Activated CD4-positive, alpha-beta T cell treated with anti-CD3 and anti-CD28 coated beads, Interleukin-2, amount 50 U/mL, for 48 hours (primary cell): ENCODE data around the gene TFF2.

ENCODE experiments used
- DNase-seq, 2 experiments: peaks; one replicate each; pipeline ENCODE4 v3.0.0-alpha.2; 2020

Gene TFF2

GRCh38 chr21:42365770-42366169 is 15.0 kb upstream of the TFF2 start:
- no peak for DNase-seq

DNA sequence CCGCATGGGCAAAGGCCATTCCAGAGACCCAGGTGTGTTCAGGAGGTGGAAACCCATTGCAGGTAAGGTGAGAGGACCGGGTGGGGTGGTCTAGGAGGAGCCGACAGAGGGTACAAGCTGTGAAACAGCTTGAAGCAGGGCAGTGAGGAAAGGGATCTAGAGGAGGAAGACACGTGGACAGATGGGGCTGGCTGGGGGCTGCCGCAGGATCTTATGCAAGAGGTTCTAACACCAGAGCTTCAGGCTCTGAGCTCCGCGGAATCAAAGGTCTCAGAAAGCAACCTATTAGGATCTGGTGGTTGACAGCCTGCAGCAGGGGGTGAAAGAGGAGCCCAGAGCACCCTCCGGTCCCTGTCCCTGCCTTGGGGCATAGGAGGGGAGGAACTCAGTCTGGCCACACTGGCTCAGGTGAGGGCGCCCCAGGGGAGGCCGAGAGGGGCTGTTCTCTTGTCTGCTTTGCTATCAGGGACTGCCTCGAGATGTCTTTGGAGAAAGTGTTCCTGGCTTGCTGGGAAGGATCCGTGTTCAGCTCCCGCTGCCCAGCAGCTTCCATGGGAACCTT is 13.6 kb upstream of the TFF2 start:
- no peak for DNase-seq

- DNase-seq: no peak
Measured at GRCh38 chr21:42363312-42363711, 12.5 kb upstream of the TFF2 start.

DNA sequence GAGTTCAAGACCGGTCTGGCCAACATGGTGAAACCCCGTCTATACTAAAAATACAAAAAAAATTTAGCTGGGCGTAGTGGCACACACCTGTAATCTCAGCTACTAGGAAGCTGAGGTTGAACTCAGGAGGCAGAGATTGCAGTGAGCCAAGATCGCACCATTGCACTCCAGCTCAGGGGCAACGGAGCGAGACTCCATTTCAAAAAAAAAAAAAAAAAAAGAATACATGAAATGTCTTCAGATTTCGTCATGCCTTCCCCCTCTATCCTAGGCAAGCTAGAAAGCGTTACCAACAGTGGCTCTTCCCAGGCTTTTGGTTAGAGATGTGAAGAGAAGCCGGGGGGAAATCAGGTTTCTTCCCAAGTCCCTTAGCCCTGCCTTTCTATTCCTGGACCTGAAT is 11.9 kb upstream of the TFF2 start:
- no peak for DNase-seq

DNA sequence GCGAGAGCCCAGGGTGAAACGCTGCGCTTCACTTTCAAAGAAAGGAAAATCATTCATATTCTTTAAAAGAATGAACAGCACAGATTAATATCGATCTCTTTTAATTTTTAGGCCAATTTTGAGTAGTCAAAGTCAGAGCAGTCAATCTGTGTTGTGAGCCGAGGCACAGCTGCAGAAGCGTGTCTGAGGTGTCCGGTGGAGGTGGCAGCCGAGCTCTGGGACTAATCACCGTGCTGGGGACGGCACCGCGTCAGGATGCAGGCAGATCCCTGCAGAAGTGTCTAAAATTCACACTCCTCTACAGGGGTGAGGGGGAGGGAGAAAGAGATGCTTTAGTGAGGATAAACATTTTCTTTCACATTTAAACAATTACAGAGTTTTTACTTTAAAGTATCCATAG is 11.4 kb upstream of the TFF2 start:
- DNase-seq: no peak

DNA sequence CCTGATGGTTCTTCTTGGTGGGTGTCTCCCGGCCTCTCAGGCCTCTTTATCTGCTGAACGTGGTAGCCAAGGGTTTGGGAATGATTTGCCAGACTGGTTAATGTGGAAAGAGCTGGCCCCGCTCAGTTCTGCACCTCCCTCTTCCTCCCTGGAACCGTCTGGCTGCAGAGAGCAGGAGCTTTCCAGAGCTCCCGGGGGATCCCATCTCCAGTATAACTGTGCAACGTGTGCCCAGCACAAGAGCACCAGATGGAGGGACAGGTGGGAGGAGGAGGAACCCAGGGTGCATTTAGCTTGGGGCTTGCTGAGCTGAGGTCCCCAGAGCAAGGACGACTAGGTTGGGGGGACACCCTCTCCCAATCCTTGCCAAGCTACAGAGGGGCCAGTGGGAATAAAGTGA is 10.5 kb upstream of the TFF2 start:
- DNase-seq: no peak

DNA sequence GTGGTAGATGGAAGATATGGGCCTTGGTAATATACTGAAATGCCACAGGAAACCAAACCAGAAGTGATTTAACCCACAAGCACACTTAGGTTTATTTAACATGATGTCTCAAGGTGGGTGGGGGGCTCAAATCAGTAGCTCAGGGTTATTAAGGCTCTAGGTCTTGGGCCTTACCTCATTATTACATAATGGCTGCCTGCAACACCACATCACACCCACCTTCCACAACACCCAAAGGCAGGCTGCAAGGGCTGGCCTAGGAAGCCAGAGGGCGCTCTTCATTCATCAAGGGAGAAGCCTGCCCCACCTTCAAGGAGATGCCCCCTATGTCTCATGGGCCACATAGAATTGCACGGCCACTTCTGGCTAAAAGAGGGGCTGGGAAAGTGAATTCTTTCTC is 9.5 kb upstream of the TFF2 start:
- DNase-seq: peak; percentile 26 to 49

DNA sequence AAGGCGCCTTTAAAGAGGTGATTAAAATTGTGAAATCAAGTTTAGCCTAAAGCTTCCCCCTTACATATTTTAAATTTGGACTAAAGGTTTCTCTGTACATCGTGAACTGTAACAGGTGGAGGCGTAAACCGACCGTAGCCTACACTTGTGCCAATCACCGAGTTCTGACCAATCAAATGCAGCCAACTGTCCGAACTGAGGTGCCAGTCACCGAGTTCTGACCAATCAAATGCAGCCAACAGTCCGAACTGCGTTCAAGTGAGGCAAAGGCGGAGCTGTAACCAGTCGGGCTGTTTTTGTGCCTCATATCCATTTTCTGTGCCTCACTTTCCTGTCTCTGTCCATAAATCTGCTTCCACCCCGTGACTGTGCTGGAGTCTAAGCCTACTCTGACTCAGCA is 8.1 kb upstream of the TFF2 start:
- DNase-seq: no peak

DNA sequence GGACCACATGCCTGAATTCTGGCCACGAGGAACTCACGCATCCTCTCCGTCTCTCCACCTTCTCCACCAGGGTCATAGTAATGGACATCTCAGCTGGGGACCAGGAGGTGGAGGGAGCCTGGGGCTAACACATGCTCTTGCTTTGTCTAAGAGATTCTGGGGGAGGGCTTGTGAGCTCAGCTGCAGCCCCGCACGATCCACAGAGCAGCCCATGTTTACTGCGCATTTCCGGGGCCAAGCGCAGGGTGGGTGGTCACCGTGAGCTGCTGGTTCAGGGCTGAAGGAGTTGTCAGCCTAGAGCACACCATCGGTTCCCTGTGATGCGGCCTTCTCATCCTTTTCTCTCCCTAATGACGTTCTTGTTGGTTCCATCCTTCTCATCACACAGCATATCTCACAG is 7.5 kb upstream of the TFF2 start:
- no peak for DNase-seq

DNA sequence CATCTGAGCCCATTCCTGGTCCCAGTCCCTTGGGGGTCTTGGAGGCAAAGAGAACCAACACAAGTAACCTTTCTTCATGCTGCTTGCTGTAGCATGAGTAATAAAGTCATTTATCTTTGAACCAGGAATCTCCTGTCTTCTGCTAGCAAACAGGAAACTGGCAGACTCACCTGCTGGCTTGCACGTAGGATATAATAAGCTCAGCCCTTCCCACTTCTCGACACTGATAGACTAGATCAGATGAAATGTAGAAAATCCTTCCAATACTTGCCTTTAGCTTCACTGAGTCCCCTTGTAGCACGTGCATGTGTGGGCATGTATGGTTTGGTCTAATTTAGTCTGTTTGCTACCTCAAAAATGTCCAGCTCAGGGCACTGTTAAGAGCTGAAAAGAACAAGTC is 6.5 kb upstream of the TFF2 start:
- DNase-seq: no peak

DNA sequence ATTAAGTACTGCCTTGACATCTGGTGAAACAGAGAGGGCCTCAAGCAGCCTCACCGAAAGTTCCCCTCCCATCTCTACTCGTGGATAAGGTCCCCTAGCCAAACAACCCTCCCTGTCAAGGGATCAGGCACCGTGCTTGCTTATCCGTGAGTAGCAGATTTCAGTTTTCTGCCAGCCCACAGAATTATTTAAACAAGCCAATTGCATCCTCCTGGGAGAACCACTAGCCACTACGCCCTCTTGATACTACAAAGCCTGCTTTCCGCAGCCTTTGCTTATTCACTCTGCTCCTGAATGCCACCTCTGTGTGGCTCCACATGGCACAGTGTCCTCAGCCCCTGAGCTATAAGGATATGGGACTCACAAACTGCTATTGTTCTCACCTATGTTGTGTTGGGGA is 5.9 kb upstream of the TFF2 start:
- DNase-seq: no peak

GRCh38 chr21:42356046-42356445 is 5.3 kb upstream of the TFF2 start:
- DNase-seq: no peak

- no peak for DNase-seq
Measured at GRCh38 chr21:42353623-42354022, 2.8 kb upstream of the TFF2 start.

GRCh38 chr21:42352441-42353095 is 1.8 kb upstream of the TFF2 start:
- DNase-seq: no peak

- DNase-seq: no peak
Measured at GRCh38 chr21:42351626-42352440, 1.0 kb upstream of the TFF2 start.

DNA sequence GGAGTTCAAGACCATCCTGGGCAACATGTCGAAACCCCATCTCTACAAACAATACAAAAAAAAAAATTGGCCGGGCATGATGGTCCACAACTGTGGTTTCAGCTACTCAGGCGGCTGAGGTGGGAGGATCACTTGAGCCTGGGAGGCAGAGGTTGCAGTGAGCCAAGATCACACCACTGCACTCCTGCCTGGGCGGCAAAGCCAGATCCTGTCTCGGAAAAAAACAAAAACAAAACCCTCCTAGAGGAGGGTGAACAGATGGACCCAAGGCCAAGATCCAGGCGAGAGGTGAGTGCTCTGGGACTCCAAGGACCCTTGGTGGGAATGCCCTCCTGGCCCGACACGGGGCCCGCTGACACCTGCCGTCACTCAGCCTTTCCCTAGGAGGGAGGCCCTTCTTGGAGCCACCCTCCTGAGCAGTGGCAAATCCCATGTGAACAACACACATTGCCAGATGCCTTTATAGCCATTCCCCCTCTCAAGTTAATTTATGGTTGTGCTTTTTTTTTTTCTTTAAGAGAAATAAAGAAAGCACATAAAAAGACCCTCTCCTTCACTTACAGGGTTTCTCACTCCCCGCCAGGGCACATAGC is 380 bp downstream of the TFF2 start:
- no peak for DNase-seq

- DNase-seq: no peak
Measured at GRCh38 chr21:42349420-42350317, 1.1 kb downstream of the TFF2 start.

DNA sequence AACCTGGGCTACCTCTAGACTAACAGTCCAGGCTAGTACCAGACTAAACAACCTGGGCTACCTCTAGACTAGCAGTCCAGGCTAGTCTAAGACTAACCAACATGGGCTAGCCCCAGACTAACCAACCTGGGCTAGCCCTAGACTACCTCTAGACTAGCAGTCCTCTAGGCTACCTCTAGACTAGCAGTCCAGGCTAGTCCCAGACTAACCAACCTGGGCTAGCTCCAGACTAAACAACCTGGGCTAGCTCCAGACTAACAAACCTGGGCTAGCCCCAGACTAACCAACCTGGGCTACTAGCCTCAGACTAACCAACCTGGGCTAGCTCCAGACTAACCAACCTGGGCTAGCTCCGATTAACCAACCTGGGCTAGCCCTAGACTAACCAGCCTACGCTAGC is 2.0 kb downstream of the TFF2 start:
- DNase-seq: no peak

- DNase-seq: no peak
Measured at GRCh38 chr21:42347601-42348327, 3.0 kb downstream of the TFF2 start.

DNA sequence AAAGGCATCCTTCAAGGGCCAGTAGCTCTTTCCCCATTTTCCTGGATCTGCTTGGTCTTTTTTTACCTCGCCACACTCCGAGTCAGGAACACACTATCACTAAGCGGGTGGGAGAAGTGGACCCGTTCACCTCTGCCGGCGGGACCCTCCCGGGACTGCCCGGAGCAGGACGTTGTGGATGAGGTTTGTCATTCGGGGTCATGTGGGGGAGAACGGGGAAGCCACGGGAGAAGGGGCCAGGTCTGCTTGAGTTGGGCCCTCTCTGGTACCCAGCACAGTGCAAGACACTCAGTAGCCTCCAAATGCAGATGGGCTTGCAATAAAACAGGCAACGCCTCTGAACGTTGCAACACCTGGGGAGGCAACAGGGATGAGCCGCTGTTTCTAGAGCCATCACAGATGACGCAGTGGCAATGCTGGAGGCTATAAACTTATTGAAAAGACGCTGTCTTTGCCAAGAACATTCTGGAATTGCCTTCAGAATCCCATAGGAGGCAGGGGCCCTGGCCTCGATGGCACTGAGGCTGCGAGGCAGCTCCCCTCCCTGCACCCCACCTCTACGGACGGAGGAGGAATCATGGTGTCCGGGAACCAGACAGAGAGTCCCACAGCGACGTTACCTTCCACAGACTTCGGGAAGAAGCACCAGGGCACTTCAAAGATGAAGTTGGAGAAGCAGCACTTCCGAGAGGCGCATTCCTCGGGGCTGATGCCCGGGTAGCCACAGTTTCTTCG is 3.8 kb downstream of the TFF2 start:
- DNase-seq: no peak

GRCh38 chr21:42346441-42346840 is 4.4 kb downstream of the TFF2 start:
- no peak for DNase-seq

DNA sequence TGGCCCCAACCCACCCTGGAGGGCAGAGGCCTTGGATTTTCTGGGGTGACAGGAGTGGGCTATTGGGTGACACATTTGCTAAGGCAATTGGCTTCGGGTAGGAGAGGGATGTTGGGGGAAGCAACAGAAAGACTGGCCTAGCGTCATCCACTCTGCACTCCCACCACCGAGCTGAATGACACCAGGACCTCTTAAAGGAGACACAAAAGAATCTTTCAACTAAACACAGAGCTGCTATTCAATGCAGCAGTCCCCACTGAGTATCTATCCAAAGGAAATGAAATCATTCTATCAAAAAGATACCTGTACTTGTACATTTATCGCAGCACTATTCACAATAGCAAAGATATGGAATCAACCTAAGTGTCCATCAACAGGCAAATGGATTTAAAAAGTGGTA is 6.2 kb downstream of the TFF2 start:
- no peak for DNase-seq
